Naive thymus-derived CD8-positive, alpha-beta T cell (primary cell): Measurements from ENCODE around the gene ARFIP1. TPM values are rescaled to one million over a fixed set of nuclear protein-coding genes. Genes with fewer than 3 reads are reported as not detected.
A peak's percentile ranks its signal among the peaks of the same experiment; 100 is the strongest.
"Not testable (repeated sequence)": the region's sequence is repeated elsewhere in the genome, so short reads cannot be mapped to it uniquely, and the experiment has no call there.

Experiments used
- ATAC-seq, 2 donors: fragments of 150-1000 bp; cut with Tn5 transposase in 1 of 2; sonication (Bioruptor Pico), chemical (Tn5 transposase) in 1 of 2; 1 replicate in 1 of 2; 2 replicates in 1 of 2; pipeline ENCODE4 v1.10.0; 2021; ENCODE audit warnings: mild to moderate bottlenecking in 2 of 2, moderate library complexity in 2 of 2
- POLR2A ChIA-PET: fragments of 350-600 bp; sonication (Branson Sonifier 250); formaldehyde crosslinking; loops from one replicate; lab custom pipeline; 2021; ENCODE audit warnings: antibody characterized with exemption; lab: Charles Lee
- DNase-seq, 10 donors: peaks; one replicate each; pipeline versions ENCODE4 v3.0.0 to v3.0.0-alpha.2; 2020 to 2022
- H3K27ac Mint-ChIP-seq, 10 donors: one replicate each; pipeline ENCODE4 v1.8.0; 2020 to 2022; ENCODE audit warnings: mild to moderate bottlenecking in 10 of 10, mixed read lengths in 10 of 10, moderate library complexity in 4 of 10, inconsistent platforms in 1 of 10
- H3K27me3 Mint-ChIP-seq, 5 donors: one replicate each; pipeline ENCODE4 v1.8.0; 2021 to 2022; ENCODE audit warnings: mixed read lengths in 5 of 5
- H3K36me3 Mint-ChIP-seq, 3 donors: one replicate each; pipeline ENCODE4 v1.8.0; 2020 to 2022; ENCODE audit warnings: mixed read lengths in 3 of 3, mild to moderate bottlenecking in 2 of 3, inconsistent platforms in 1 of 3
- H3K4me1 Mint-ChIP-seq, 4 donors: one replicate each; pipeline ENCODE4 v1.8.0; 2021 to 2022; ENCODE audit warnings: mixed read lengths in 4 of 4
- H3K4me3 Mint-ChIP-seq, 10 donors: one replicate each; pipeline ENCODE4 v1.8.0; 2020 to 2022; ENCODE audit warnings: mild to moderate bottlenecking in 10 of 10, mixed read lengths in 10 of 10, moderate library complexity in 6 of 10, inconsistent platforms in 1 of 10
- H3K9me3 Mint-ChIP-seq, 9 donors: one replicate each; pipeline ENCODE4 v1.8.0; 2020 to 2022; ENCODE audit warnings: mixed read lengths in 9 of 9, mild to moderate bottlenecking in 3 of 9, inconsistent platforms in 1 of 9, moderate library complexity in 1 of 9
- polyA plus RNA-seq, 3 donors: library from polyadenylated mRNA; unstranded; fragments of 300-500 nt; fragmentation: Illumina TruSeq; gene quantifications; one replicate each; pipeline ENCODE4 v1.2.3, GENCODE V29; 2021
- total RNA-seq, 8 experiments: library from RNA in 2 of 8; stranded (reverse) in 2 of 8; gene quantifications; one replicate each; pipeline ENCODE4 v1.2.3 and lab custom pipeline; 2021 to 2026

Gene ARFIP1
- total and polyA plus RNA-seq, 5 experiments from 2014 or later, result 11.3 to 21.3 (median 14.5) TPM

- peaks cover 12 to 21% (median 20%) of the 10 kb centered on the region in 3 donors for H3K36me3 Mint-ChIP-seq
- H3K4me3 Mint-ChIP-seq, result no peak overlapping the region
- peaks cover 13 to 24% (median 18%) of the 10 kb centered on the region in 4 donors for H3K4me1 Mint-ChIP-seq
- POLR2A ChIA-PET, result no interaction called here
- H3K27ac Mint-ChIP-seq, result peak overlapping the region in 1 of 10 donors; percentile 28
- no peaks in the 10 kb centered on the region for H3K27me3 Mint-ChIP-seq
- ATAC-seq, result no peak
- H3K9me3 Mint-ChIP-seq, result peaks cover 0 to 33% (median 17%) of the 10 kb centered on the region in 9 donors
- DNase-seq, result no peak
Observed at GRCh38 chr4:152853293-152853692, 73.5 kb downstream of the ARFIP1 start.

GRCh38 chr4:152854016-152854415, 74.3 kb downstream of the ARFIP1 start:
- ATAC-seq, H3K27me3 Mint-ChIP-seq, DNase-seq, POLR2A ChIA-PET: not testable (repeated sequence)
- H3K9me3 Mint-ChIP-seq, result peaks cover 0 to 33% (median 17%) of the 10 kb centered on the region in 9 donors
- H3K36me3 Mint-ChIP-seq, result peaks cover 12 to 21% (median 20%) of the 10 kb centered on the region in 3 donors
- H3K27ac Mint-ChIP-seq, result peak overlapping the region in 1 of 10 donors; percentile 28
- peaks cover 13 to 24% (median 18%) of the 10 kb centered on the region in 4 donors for H3K4me1 Mint-ChIP-seq
- H3K4me3 Mint-ChIP-seq, result peak overlapping the region in 1 of 10 donors; percentile 1

GRCh38 chr4:152856960-152857359, 77.2 kb downstream of the ARFIP1 start:
- Mint-ChIP-seq H3K9me3 (peaks cover 0 to 28% (median 17%) of the 10 kb centered on the region in 9 donors), H3K27ac (no peak overlapping the region), H3K27me3 (no peaks in the 10 kb centered on the region), H3K36me3 (peaks cover 12 to 23% (median 17%) of the 10 kb centered on the region in 3 donors), H3K4me1 (peaks cover 0 to 2% (median 0%) of the 10 kb centered on the region in 4 donors), H3K4me3 (no peak overlapping the region)
- DNase-seq (no peak), ATAC-seq (no peak)
- POLR2A ChIA-PET, result no interaction called here

DNA sequence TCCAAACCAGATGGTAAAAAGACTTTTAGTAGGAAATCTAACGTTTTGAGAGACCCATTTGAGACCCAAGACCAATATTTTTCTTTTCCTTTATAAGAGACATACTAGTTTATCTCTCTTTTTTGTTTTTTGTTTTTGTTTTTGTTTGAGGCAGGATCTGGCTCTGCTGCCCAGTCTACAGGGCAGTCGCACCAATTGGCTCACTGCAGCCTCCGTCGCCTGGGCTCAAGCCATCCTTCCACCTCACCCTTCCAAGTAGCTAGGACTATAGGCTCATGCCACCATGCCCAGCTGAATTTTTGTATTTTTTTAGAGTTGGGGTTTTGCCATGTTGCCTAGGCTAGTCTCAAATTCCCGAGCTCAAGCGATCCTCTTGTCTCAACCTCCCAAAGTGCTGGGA, 79.2 kb downstream of the ARFIP1 start:
- ATAC-seq (no peak), DNase-seq (no peak)
- Mint-ChIP-seq H3K27ac (no peak overlapping the region), H3K36me3 (peaks cover 6 to 12% (median 7%) of the 10 kb centered on the region in 3 donors), H3K4me1 (peaks cover 0 to 2% (median 0%) of the 10 kb centered on the region in 4 donors), H3K9me3 (peaks cover 0 to 10% (median 7%) of the 10 kb centered on the region in 9 donors), H3K27me3 (no peaks in the 10 kb centered on the region), H3K4me3 (no peak overlapping the region)
- POLR2A ChIA-PET, result no interaction called here

- Mint-ChIP-seq H3K27me3 (no peaks in the 10 kb centered on the region), H3K4me3 (no peak overlapping the region), H3K4me1 (peaks cover 0 to 2% (median 0%) of the 10 kb centered on the region in 4 donors), H3K27ac (no peak overlapping the region), H3K36me3 (peaks cover 3 to 16% (median 9%) of the 10 kb centered on the region in 3 donors), H3K9me3 (no peaks in the 10 kb centered on the region)
- ATAC-seq, result no peak
- POLR2A ChIA-PET, result no interaction called here
- no peak for DNase-seq
Observed at GRCh38 chr4:152860046-152860445, 80.3 kb downstream of the ARFIP1 start.

GRCh38 chr4:152862608-152863007, 82.9 kb downstream of the ARFIP1 start:
- no peak overlapping the region for H3K27ac Mint-ChIP-seq
- no peaks in the 10 kb centered on the region for H3K4me1 Mint-ChIP-seq
- no peak for DNase-seq
- ATAC-seq, result no peak
- peaks cover 3 to 21% (median 12%) of the 10 kb centered on the region in 3 donors for H3K36me3 Mint-ChIP-seq
- H3K27me3 Mint-ChIP-seq, result no peaks in the 10 kb centered on the region
- H3K9me3 Mint-ChIP-seq, result no peaks in the 10 kb centered on the region
- POLR2A ChIA-PET, result interaction anchor here (0.5 kb wide), 1 partner anchor 794 kb away, joined by 3 read pairs; no protein-coding TSS in a partner anchor
- no peak overlapping the region for H3K4me3 Mint-ChIP-seq

GRCh38 chr4:152864361-152864760, 84.6 kb downstream of the ARFIP1 start:
- Mint-ChIP-seq H3K9me3 (no peaks in the 10 kb centered on the region), H3K4me1 (no peaks in the 10 kb centered on the region), H3K36me3 (peaks cover 3 to 23% (median 17%) of the 10 kb centered on the region in 3 donors), H3K27me3 (no peaks in the 10 kb centered on the region), H3K4me3 (no peak overlapping the region), H3K27ac (no peak overlapping the region)
- POLR2A ChIA-PET, result no interaction called here
- no peak for DNase-seq
- no peak for ATAC-seq

DNA sequence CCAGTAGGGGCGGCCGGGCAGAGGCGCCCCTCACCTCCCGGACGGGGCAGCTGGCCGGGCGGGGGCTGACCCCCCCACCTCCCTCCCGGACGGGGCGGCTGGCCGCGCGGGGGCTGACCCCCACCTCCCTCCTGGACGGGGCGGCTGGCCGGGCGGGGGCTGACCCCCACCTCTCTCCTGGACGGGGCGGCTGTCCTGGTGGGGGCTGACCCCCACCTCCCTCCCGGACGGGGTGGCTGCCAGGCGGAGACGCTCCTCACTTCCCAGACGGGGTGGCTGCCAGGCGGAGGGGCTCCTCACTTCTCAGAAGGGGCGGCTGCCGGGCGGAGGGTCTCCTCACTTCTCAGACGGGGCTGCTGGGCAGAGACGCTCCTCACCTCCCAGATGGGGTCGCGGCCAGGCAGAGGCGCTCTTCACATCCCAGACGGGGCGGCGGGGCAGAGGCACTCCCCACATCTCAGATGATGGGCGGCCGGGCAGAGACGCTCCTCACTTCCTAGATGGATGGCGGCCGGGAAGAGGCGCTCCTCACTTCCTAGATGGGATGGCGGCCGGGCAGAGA, 86.8 kb downstream of the ARFIP1 start:
- H3K27ac Mint-ChIP-seq, H3K4me3 Mint-ChIP-seq, H3K9me3 Mint-ChIP-seq, ATAC-seq, POLR2A ChIA-PET, H3K27me3 Mint-ChIP-seq, DNase-seq, H3K4me1 Mint-ChIP-seq: not testable (repeated sequence)
- peaks cover 7 to 31% (median 18%) of the 10 kb centered on the region in 3 donors for H3K36me3 Mint-ChIP-seq

DNA sequence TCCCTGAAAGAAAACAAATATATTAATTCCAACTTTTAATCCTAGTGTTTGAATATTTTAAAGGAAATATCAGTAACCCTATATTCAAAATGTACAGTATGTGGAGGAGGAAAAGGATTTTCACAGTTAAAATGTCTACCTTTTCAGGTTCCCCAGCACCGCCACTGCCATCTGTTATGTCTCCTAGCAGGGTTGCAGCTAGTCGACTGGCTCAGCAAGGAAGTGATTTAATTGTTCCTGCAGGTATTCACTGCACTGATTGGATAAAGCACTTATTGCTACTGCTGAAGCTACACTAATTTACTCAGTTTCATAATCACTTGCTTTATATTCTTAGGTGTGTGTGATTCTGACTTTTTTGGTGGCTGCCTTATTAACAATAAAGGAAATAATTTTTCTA, 90.9 kb downstream of the ARFIP1 start:
- Mint-ChIP-seq H3K9me3 (peaks cover 0 to 2% (median 0%) of the 10 kb centered on the region in 9 donors), H3K27me3 (no peaks in the 10 kb centered on the region), H3K4me3 (no peak overlapping the region), H3K4me1 (no peaks in the 10 kb centered on the region), H3K27ac (no peak overlapping the region), H3K36me3 (peaks cover 22 to 48% (median 30%) of the 10 kb centered on the region in 3 donors)
- POLR2A ChIA-PET, result no interaction called here
- ATAC-seq (no peak), DNase-seq (no peak)

- no peak for ATAC-seq
- peaks cover 42 to 62% (median 48%) of the 10 kb centered on the region in 3 donors for H3K36me3 Mint-ChIP-seq
- no peaks in the 10 kb centered on the region for H3K4me1 Mint-ChIP-seq
- DNase-seq, result no peak
- POLR2A ChIA-PET, result no interaction called here
- no peak overlapping the region for H3K27ac Mint-ChIP-seq
- no peak overlapping the region for H3K4me3 Mint-ChIP-seq
- peaks cover 0 to 6% (median 0%) of the 10 kb centered on the region in 9 donors for H3K9me3 Mint-ChIP-seq
- H3K27me3 Mint-ChIP-seq, result no peaks in the 10 kb centered on the region
Observed at GRCh38 chr4:152875261-152875660, 95.5 kb downstream of the ARFIP1 start.

GRCh38 chr4:152877868-152878267, 98.1 kb downstream of the ARFIP1 start:
- Mint-ChIP-seq H3K4me3 (no peak overlapping the region), H3K36me3 (peaks cover 37 to 56% (median 49%) of the 10 kb centered on the region in 3 donors), H3K27me3 (no peaks in the 10 kb centered on the region), H3K9me3 (peaks cover 0 to 6% (median 0%) of the 10 kb centered on the region in 9 donors), H3K4me1 (no peaks in the 10 kb centered on the region), H3K27ac (no peak overlapping the region)
- POLR2A ChIA-PET, result no interaction called here
- no peak for ATAC-seq
- DNase-seq, result no peak

GRCh38 chr4:152880263-152880662, 100.5 kb downstream of the ARFIP1 start:
- POLR2A ChIA-PET, result no interaction called here
- peaks cover 23 to 49% (median 49%) of the 10 kb centered on the region in 3 donors for H3K36me3 Mint-ChIP-seq
- H3K27me3 Mint-ChIP-seq, result no peaks in the 10 kb centered on the region
- DNase-seq (no peak), ATAC-seq (no peak)
- H3K9me3 Mint-ChIP-seq, result peaks cover 0 to 6% (median 0%) of the 10 kb centered on the region in 9 donors
- H3K4me3 Mint-ChIP-seq, result no peak overlapping the region
- H3K4me1 Mint-ChIP-seq, result no peaks in the 10 kb centered on the region
- no peak overlapping the region for H3K27ac Mint-ChIP-seq

DNA sequence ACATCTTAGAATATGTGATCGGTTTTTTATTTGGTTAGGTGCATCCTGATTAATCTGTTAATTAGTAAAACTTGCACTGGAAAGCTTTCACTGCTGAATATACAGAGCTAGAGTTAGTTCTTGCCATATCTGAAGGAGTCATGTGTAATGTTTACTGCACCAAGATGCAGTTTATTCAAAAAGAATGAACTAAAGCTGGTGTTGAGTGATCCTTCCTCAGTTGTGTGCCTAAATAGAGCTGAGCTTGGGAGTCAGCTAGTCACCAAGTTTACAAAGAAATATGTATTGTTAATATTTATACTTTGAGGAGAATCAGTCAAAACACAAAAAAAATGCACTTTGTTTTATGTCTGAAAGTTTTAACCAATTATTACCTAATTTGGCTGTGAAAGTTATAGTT, 102.2 kb downstream of the ARFIP1 start:
- no peak for DNase-seq
- H3K4me1 Mint-ChIP-seq, result no peaks in the 10 kb centered on the region
- peaks cover 0 to 6% (median 0%) of the 10 kb centered on the region in 9 donors for H3K9me3 Mint-ChIP-seq
- POLR2A ChIA-PET, result no interaction called here
- no peak overlapping the region for H3K27ac Mint-ChIP-seq
- no peak overlapping the region for H3K4me3 Mint-ChIP-seq
- no peak for ATAC-seq
- no peaks in the 10 kb centered on the region for H3K27me3 Mint-ChIP-seq
- H3K36me3 Mint-ChIP-seq, result peaks cover 10 to 41% (median 37%) of the 10 kb centered on the region in 3 donors
